Measurements from ENCODE around the gene COX6A1.
A peak's percentile ranks its signal among the peaks of the same experiment; 100 is the strongest.
"Not testable (repeated sequence)": the region's sequence is repeated elsewhere in the genome, so short reads cannot be mapped to it uniquely, and the experiment has no call there.

The COX6A1 gene

GRCh38 chr12:120425797-120426196 lies 12.1 kb upstream of the COX6A1 start:
- DNase-seq (ENCODE audit: extremely low read depth in 1 of 2, low read depth in 1 of 2) = no peak

GRCh38 chr12:120428597-120429229 lies 9.2 kb upstream of the COX6A1 start:
- DNase-seq (ENCODE audit: extremely low read depth in 1 of 2, low read depth in 1 of 2) = no peak

DNA sequence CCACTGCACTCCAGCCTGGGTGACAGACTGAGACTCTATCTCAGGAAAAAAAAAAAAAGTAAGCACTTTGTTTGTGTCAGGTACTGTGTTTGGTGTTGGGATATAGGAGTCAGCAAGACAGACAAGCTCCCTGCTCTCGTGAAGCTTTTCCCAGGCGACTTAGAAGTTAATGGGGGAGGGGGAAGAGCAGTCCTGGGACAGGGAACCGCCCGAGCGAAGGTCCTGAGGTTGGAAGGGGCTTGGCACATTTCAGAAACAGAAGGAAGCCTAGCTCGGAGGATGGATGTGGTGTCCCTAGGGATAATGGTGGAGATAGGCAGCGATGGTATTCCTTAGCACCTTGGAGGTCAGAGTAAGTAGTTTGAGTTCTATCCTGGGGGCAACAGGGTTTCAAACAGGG lies 8.5 kb upstream of the COX6A1 start:
- DNase-seq (ENCODE audit: extremely low read depth in 1 of 2, low read depth in 1 of 2) = no peak

GRCh38 chr12:120432772-120433525 lies 5.0 kb upstream of the COX6A1 start:
- no peak for DNase-seq (ENCODE audit: extremely low read depth in 1 of 2, low read depth in 1 of 2)

GRCh38 chr12:120438495-120439198 lies 734 bp downstream of the COX6A1 start:
- no peak for DNase-seq (ENCODE audit: extremely low read depth in 1 of 2, low read depth in 1 of 2)

DNA sequence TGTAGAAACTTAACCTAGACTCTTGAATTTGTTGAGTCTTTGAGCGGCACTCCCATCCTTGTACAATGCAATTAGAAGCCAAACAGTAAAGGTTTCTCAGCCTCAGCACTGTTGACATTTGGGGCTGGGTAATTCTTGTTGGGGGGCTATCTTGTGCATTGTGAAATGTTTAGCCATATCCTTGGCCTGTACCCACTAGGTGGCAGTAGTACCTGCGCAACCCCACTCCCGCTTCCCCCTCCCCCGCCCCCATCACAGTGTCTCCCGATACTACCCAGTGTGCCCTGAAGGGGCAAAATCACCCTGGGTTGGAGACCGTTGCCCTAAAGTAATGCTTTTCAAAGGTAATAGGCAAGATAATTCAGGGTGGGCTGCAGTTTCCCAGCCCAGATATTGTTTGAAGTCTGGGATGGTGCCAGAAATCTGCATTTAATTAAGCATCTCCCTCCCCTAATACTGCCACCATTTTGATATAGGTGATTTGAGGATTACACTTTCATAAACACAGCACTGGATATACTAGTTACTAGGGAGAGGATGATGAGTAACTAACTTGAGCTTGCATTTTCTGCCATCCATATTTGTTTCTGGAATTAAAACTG lies 1.8 kb downstream of the COX6A1 start:
- DNase-seq (ENCODE audit: extremely low read depth in 1 of 2, low read depth in 1 of 2) = peak; percentile 52 to 56

DNA sequence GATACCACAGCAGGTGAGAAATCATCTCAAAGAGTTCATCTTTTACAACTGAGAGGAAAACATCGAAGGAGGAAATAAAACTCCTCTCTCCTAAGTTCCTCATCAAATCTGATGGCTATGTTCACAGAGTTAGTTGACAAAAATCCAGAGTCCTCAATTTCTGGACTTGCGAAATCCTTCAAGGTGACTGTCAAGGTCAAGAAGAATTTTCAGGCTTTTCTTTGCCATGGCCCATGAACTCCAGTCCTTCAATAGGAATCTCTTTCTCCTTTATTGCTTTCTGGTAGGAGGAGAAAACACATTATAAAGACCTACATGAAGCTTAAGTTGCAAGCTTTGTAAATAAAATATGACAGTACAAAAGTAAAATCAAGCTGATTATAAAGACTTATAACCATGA lies 6.8 kb downstream of the COX6A1 start:
- no peak for DNase-seq (ENCODE audit: extremely low read depth in 1 of 2, low read depth in 1 of 2)

DNA sequence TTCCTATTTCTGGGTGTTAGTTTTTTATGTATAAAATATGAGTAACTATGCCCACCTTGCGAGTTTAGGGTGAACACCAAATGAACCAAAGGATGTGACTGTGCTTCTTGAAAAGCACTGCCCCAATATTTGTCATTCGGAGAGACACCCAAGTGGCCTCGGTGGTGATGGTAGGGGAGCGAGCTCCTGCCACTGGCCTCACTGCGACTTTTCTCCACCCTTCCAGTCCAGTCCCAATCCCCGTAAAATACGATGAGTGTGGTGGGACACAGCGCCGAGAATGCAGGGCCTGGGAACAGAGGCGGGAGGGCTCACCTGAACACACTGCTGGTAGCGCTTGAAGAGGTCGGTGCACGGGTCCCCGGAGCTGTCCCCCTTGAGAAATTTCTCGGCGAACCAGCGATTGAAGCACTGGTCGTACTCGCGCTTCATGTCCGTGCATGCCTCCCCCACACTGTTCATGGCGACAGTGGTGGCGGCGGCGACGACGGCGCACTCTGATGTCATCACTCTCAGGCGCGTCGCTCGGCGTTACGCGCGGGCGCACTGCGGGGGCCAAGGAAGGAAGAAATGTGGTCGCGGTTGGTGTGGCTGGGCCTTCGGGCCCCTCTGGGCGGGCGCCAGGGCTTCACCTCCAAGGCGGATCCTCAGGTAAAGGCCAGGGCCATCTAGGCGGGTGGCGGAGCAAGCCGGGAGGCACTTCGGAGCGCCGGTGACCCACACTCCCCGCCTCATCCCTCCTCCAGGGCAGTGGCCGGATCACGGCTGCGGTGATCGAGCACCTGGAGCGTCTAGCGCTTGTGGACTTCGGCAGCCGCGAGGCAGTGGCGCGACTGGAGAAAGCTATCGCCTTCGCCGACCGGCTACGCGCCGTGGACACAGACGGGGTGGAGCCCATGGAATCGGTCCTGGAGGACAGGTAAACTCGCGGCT lies 8.3 kb downstream of the COX6A1 start, which contains the start of the genes GATC and TRIAP1:
GATC (plus strand) TSS at position 534 of the 933 bp plus-strand sequence; CDS start at position 571, 37 bp downstream.
TRIAP1 (minus strand) TSS at position 474 of the 933 bp plus-strand sequence; CDS start at position 462, 12 bp downstream.
- DNase-seq (ENCODE audit: extremely low read depth in 1 of 2, low read depth in 1 of 2) = peak; percentile 67 to 83

GRCh38 chr12:120446844-120447178 lies 8.9 kb downstream of the COX6A1 start:
- DNase-seq (ENCODE audit: extremely low read depth in 1 of 2, low read depth in 1 of 2) = not testable (repeated sequence)

DNA sequence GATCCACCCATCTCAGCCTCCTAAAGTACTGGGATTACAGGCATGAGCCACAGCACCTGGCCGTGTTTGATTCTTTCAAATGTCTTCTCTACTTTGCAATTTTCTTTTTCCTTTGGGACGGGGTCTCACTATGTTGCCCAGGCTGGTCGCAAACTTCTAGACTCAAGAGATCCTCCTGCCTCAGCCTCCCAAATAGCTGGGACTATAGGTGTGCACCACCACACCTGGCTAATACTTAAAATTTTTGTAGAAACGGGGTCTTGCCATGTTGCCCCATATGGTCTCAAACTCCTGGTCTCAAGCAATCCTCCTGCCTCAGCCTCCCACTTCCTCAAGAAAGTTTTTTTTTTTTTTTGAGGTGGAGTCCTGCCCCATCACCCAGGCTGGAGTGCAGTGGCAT lies 10.1 kb downstream of the COX6A1 start:
- no peak for DNase-seq (ENCODE audit: extremely low read depth in 1 of 2, low read depth in 1 of 2)

- not testable (repeated sequence) for DNase-seq (ENCODE audit: extremely low read depth in 1 of 2, low read depth in 1 of 2)
These were observed 14.6 kb downstream of the COX6A1 start for GRCh38 chr12:120452524-120452923.

DNA sequence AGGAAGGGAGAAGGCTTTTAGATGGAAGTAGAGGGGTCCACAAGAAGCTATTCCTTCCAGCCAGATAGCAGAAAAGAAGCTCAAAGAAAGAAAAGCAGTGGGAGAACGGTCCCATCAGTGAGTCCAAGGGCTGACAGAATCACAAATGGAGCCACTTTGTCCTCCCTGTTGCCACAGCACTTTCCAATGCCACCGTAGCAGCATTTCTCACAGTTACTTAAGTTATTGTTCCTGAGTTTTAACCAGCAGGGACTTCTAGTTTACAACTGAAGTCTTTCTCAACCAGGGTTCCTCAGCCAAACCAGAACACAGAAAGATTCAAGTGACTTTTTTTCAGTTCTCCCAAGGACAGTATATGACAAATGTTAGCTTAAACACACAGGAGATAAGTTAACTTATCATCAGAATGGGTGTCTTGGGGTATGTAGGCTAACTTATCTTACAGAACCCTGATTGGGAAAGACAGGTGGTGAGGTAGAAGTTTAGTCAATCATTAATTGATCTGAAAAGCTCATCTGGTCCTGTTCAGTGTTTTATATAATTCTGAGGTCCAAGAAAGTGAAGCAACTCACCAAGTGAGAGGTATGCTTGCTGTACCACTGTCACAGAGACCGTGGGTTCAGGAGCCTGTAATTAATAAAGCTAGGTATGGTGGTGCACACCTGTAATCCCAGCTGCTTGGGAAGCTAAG lies 15.3 kb downstream of the COX6A1 start:
- DNase-seq (ENCODE audit: extremely low read depth in 1 of 2, low read depth in 1 of 2) = no peak

- no peak for DNase-seq (ENCODE audit: extremely low read depth in 1 of 2, low read depth in 1 of 2)
These were observed 16.1 kb downstream of the COX6A1 start for GRCh38 chr12:120453977-120454376.

- DNase-seq (ENCODE audit: extremely low read depth in 1 of 2, low read depth in 1 of 2) = no peak
These were observed 17.4 kb downstream of the COX6A1 start for GRCh38 chr12:120455302-120455701.

GRCh38 chr12:120457133-120457532 lies 19.2 kb downstream of the COX6A1 start:
- no peak for DNase-seq (ENCODE audit: extremely low read depth in 1 of 2, low read depth in 1 of 2)

- no peak for DNase-seq (ENCODE audit: extremely low read depth in 1 of 2, low read depth in 1 of 2)
These were observed 22.2 kb downstream of the COX6A1 start for GRCh38 chr12:120460157-120460556.

- no peak for DNase-seq (ENCODE audit: extremely low read depth in 1 of 2, low read depth in 1 of 2)
These were observed 24.3 kb downstream of the COX6A1 start for GRCh38 chr12:120462099-120462640.

DNA sequence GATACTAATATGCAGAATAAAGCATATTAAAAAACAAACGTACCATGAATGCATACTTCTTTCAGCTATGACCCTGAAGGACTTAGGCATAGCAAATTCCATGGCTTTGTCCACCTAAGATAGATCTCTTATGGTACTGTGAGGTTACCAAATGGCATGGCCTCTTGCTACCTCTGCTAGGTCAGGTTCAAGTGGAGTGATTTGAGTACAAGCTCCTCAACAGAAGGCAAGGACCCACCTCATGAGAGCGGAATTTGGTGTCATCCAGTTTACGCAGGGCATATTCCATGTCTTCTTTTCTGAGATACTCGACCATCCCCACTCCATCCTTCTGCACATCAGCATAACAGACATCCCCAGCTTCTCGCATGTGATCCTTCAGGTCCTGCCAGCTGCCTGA lies 25.8 kb downstream of the COX6A1 start:
- DNase-seq (ENCODE audit: extremely low read depth in 1 of 2, low read depth in 1 of 2) = no peak

GRCh38 chr12:120465756-120466155 lies 27.8 kb downstream of the COX6A1 start:
- DNase-seq (ENCODE audit: extremely low read depth in 1 of 2, low read depth in 1 of 2) = no peak
